Uterus (tissue), 2 donors: Measurements from ENCODE around the gene GGTA1.

Experiments
- POLR2A ChIP-seq, 2 donors: fragments of 450-650 bp; IDR thresholded peaks; one replicate each; pipeline ENCODE4 v1.6.1; 2016; ENCODE audit warnings: antibody characterized with exemption in 2 of 2, mild to moderate bottlenecking in 1 of 2, moderate library complexity in 1 of 2
- TF ChIP-seq, protein P1 (sequence below), 4 experiments: fragments of 200-600 bp in 2 of 4; fragments of 450-650 bp in 2 of 4; sonication (generic) in 2 of 4; IDR thresholded peaks; one replicate each; pipeline ENCODE4 v1.5.1; 2016 to 2019; ENCODE audit warnings: antibody characterized with exemption in 4 of 4, mild to moderate bottlenecking in 2 of 4, moderate library complexity in 1 of 4

DNA sequence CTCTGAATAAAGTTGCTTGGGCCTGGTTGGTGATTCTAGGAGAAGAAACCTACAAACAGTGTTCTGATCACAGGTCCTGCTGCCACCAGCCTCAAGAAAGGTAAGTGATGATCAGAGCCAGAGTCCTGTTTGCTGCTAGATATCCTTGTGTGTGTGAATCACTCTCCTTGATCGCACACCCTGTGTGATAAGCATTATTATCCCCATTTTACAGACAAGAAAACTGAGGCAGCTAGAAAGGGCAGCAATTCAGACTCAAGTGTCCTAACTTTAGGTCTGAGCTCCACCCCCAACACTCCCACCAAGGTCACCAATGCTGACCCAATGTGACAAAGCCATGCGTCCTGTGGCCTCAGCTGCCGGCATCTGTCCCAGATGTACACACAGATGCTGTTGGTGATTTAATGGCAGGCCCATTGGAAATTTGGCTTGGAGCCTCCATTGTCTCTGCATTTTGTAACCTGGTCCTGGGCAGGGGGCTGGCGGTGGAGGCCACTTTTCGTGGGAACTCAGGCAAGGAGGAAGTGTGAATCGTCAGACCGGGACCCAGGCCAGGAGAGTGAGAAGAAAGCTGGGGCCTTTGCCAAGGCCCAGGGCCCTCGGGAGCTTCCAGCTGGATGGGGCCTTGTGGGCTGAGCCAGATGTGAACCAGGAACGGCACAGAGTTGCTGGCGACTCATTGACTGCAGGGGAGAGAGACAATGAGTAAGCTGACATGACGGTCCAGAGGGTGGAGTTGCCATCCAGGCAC is 29.8 kb upstream of the GGTA1 start:
- TF ChIP-seq, protein P1, sequence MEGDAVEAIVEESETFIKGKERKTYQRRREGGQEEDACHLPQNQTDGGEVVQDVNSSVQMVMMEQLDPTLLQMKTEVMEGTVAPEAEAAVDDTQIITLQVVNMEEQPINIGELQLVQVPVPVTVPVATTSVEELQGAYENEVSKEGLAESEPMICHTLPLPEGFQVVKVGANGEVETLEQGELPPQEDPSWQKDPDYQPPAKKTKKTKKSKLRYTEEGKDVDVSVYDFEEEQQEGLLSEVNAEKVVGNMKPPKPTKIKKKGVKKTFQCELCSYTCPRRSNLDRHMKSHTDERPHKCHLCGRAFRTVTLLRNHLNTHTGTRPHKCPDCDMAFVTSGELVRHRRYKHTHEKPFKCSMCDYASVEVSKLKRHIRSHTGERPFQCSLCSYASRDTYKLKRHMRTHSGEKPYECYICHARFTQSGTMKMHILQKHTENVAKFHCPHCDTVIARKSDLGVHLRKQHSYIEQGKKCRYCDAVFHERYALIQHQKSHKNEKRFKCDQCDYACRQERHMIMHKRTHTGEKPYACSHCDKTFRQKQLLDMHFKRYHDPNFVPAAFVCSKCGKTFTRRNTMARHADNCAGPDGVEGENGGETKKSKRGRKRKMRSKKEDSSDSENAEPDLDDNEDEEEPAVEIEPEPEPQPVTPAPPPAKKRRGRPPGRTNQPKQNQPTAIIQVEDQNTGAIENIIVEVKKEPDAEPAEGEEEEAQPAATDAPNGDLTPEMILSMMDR (IDR thresholded peaks at IDR 0.05): no peak
- no peak for TF ChIP-seq POLR2A (IDR thresholded peaks at IDR 0.05)
